HepG2 (cell line): ENCODE results near the gene CNRIP1. TPM values are rescaled to one million over a fixed set of nuclear protein-coding genes. Genes with fewer than 3 reads are reported as not detected.

ENCODE experiments used
- BCLAF1 ChIP-seq: fragments of 450-650 bp; IDR thresholded peaks from 2 replicates; pipeline ENCODE4 v1.6.1; 2017; ENCODE audit warnings: mild to moderate bottlenecking
- CBX5 ChIP-seq: sonication (generic); formaldehyde crosslinking; IDR thresholded peaks from 2 replicates; pipeline ENCODE4 v1.4.0; 2020; ENCODE audit warnings: missing genetic modification reagents, borderline replicate concordance
- CEBPG ChIP-seq: IDR thresholded peaks from 2 replicates; pipeline ENCODE4 v1.6.1; 2016
- DRAP1 ChIP-seq: IDR thresholded peaks from 2 replicates; pipeline ENCODE4 v1.6.1; 2016; ENCODE audit warnings: missing genetic modification reagents, missing compliant biosample characterization
- KMT2B ChIP-seq: IDR thresholded peaks from 2 replicates; pipeline ENCODE4 v1.6.1; 2016; ENCODE audit warnings: missing genetic modification reagents, missing compliant biosample characterization
- PITX1 ChIP-seq: sonication (generic); formaldehyde crosslinking; IDR thresholded peaks from 2 replicates; pipeline ENCODE4 v1.5.1; 2020; ENCODE audit warnings: mild to moderate bottlenecking, missing genetic modification reagents
- XBP1 ChIP-seq: sonication (generic); formaldehyde crosslinking; IDR thresholded peaks from 2 replicates; pipeline ENCODE4 v1.5.0; 2020; ENCODE audit warnings: missing genetic modification reagents
- ZKSCAN8 ChIP-seq: IDR thresholded peaks from 2 replicates; pipeline ENCODE4 v1.6.1; 2016; ENCODE audit warnings: borderline replicate concordance, missing genetic modification reagents, missing compliant biosample characterization
- ZNF317 ChIP-seq: sonication (generic); formaldehyde crosslinking; IDR thresholded peaks from 2 replicates; pipeline ENCODE4 v1.5.0; 2020; ENCODE audit warnings: mild to moderate bottlenecking, missing genetic modification reagents
- ZNF362 ChIP-seq: sonication (generic); formaldehyde crosslinking; IDR thresholded peaks from 2 replicates; pipeline ENCODE4 v1.4.0; 2020; ENCODE audit warnings: missing genetic modification reagents, mild to moderate bottlenecking, borderline replicate concordance
- ZNF720 ChIP-seq: sonication (generic); formaldehyde crosslinking; IDR thresholded peaks from 2 replicates; pipeline ENCODE4 v1.4.0; 2020; ENCODE audit warnings: missing genetic modification reagents
- ZNF782 ChIP-seq: sonication (generic); formaldehyde crosslinking; IDR thresholded peaks from 2 replicates; pipeline ENCODE4 v1.4.0; 2020; ENCODE audit warnings: missing genetic modification reagents, mild to moderate bottlenecking, borderline replicate concordance
- polyA plus RNA-seq, 8 experiments: library from polyadenylated mRNA; depleted of rRNA in 3 of 8; stranded (reverse) in 7 of 8; unstranded in 1 of 8; fragments of >200 nt; fragmentation: Illumina TruSeq in 4 of 8; extraction: Trizol in 4 of 8; gene quantifications; 2 replicates each; pipeline versions ENCODE4 v1.2.1 to v1.2.3, GENCODE V29; 2011 to 2016; ENCODE audit warnings: low read depth in 4 of 8, missing spikeins in 1 of 8, mixed read lengths in 1 of 8; ENCODE audit not compliant: insufficient read depth in 1 of 8
- total RNA-seq, 5 experiments: library from RNA; depleted of rRNA; stranded (reverse); fragments of >200 nt; fragmentation: Illumina TruSeq; extraction: Trizol; gene quantifications; 2 replicates each; pipeline ENCODE4 v1.2.3, GENCODE V29; 2016; ENCODE audit warnings: low read depth in 1 of 5

Gene CNRIP1
- total and polyA plus RNA-seq, 2 of the 13 experiments (the other 11 are each of a cell fraction or from before 2014, with no cell fraction given): not detected

- TF ChIP-seq ZKSCAN8 (no peak), CEBPG (CRISPR knock-in tag) (no peak), CBX5 (CRISPR knock-in tag) (no peak), PITX1 (CRISPR knock-in tag) (no peak), KMT2B (CRISPR knock-in tag) (no peak), ZNF720 (no peak), ZNF782 (CRISPR knock-in tag) (no peak), BCLAF1 (no peak), DRAP1 (CRISPR knock-in tag) (no peak), XBP1 (no peak), ZNF317 (CRISPR knock-in tag) (no peak), ZNF362 (CRISPR knock-in tag) (no peak)
- TF ChIP-seq, all 625 proteins: peak for 0
Measured at GRCh38 chr2:68362749-68363148, 43.0 kb upstream of the CNRIP1 start (continued).
